ENCODE data around the gene GCN1. TPM values are rescaled to one million over a fixed set of nuclear protein-coding genes. Genes with fewer than 3 reads are reported as not detected.
A peak's percentile ranks its signal among the peaks of the same experiment; 100 is the strongest.

The GCN1 gene
- total and polyA plus RNA-seq, 10 of the 15 experiments (the other 5 are each of a cell fraction or from before 2014, with no cell fraction given), result 10.8 to 150 (median 58.3) TPM

- peaks cover 19% of the 10 kb centered on the region for H3K4me1 ChIP-seq (ENCODE audit: control insufficient read depth, insufficient read depth, low read length)
- H3K4me3 ChIP-seq, result no peak overlapping the region
- no peak overlapping the region for H3K9ac ChIP-seq (ENCODE audit: control insufficient read depth, insufficient read depth, low read length)
- H3K9me3 ChIP-seq (replicated peaks; ENCODE audit: control insufficient read depth, insufficient read depth, low read length), result no peaks in the 10 kb centered on the region
- no peaks in the 10 kb centered on the region for H4K20me1 ChIP-seq (ENCODE audit: control insufficient read depth, insufficient read depth)
- BruUV-seq (replicated peaks), result no TSS peak
- H3K79me2 ChIP-seq (ENCODE audit: control insufficient read depth, insufficient read depth, low read length), result no peaks in the 10 kb centered on the region
- CTCF ChIA-PET, result interaction anchor here (1.9 kb wide), 1 partner anchor 58 kb away, joined by 4 read pairs; no protein-coding TSS in a partner anchor
- SMC1A ChIA-PET (ENCODE audit: uncharacterized antibody, unreplicated experiment), result interaction anchor here (1.6 kb wide), 1 partner anchor 10 kb away, joined by 3 read pairs; no protein-coding TSS in a partner anchor
- POLR2A ChIA-PET, result interaction anchor here (5.0 kb wide), 1 partner anchor 52 kb away, joined by 43 read pairs; the partner anchor contains the start of gene RAB35
- TF ChIP-seq POLR2A (IDR thresholded peaks at IDR 0.05; ENCODE audit: low read depth, low read length) (0 out of 2 replicates have a peak, but pooled peaks have one; percentile 41), KAT2A (conservative IDR thresholded peaks at IDR 0.05; ENCODE audit: control insufficient read depth, low read depth, low read length) (no peak)
- peaks cover 22 to 31% of the 10 kb centered on the region in 2 experiments for H3K36me3 ChIP-seq (ENCODE audit: control insufficient read depth in 2 of 2, insufficient read depth in 2 of 2, low read length in 1 of 2)
- no peak overlapping the region for H3K4me2 ChIP-seq (ENCODE audit: control insufficient read depth, insufficient read depth)
- DNase-seq (ENCODE audit: low read depth, low spot score) (no peak), FAIRE-seq (no peak), ATAC-seq (no peak)
- in situ Hi-C loops (cut with MboI) (no loop called here), intact Hi-C loops (cut with micrococcal nuclease; ENCODE audit: unreplicated experiment) (loop anchor here (5.0 kb wide), 1 partner anchor 48 kb away; no protein-coding TSS in a partner anchor)
- no peak overlapping the region for H2AFZ ChIP-seq (ENCODE audit: control insufficient read depth, low read depth, low read length)
- no peak overlapping the region for H3K27ac ChIP-seq (ENCODE audit: control insufficient read depth, insufficient read depth)
- RAD21 ChIA-PET (ENCODE audit: unreplicated experiment), result no interaction called here
- 97% methylated on average over 2 of the region's 2 CpGs for WGBS (ENCODE audit: insufficient coverage, insufficient replicate concordance, low lambda C conversion rate, missing lambda C conversion rate)
- no peaks in the 10 kb centered on the region for H3K27me3 ChIP-seq (replicated peaks in 1 of 2; ENCODE audit: control insufficient read depth in 2 of 2, insufficient read depth in 2 of 2, low read length in 1 of 2)
These were observed 24.6 kb downstream of the GCN1 start for GRCh38 chr12:120169946-120170345.

DNA sequence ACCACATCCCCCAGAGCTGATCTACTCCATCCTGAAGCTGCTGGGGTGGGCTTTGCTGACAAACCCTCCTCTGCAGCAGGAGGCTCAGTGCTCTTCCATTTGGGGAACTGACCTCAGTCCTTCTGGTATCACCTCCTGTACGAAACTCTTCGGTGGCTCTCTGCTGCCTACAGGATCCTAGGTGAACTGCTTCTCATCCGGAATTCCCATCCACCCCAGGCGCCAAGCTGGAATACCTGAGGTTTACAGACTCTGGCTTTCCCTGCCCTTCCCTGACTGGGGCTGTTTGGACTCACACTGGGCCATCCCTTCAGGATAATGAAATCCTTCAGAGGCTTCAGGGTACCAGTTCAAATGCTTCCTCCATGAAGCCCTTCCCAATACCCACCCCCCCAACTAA lies 26.2 kb downstream of the GCN1 start:
- WGBS (ENCODE audit: insufficient coverage, insufficient replicate concordance, low lambda C conversion rate, missing lambda C conversion rate), result 96% methylated on average over 4 of the region's 4 CpGs
- intact Hi-C loops (cut with micrococcal nuclease; ENCODE audit: unreplicated experiment) (loop anchor here (5.0 kb wide), 1 partner anchor 46 kb away; no protein-coding TSS in a partner anchor), in situ Hi-C loops (cut with MboI) (no loop called here)
- ATAC-seq (no peak), DNase-seq (ENCODE audit: low read depth, low spot score) (no peak), FAIRE-seq (no peak)
- H3K9me3 ChIP-seq (replicated peaks; ENCODE audit: control insufficient read depth, insufficient read depth, low read length), result no peaks in the 10 kb centered on the region
- no peaks in the 10 kb centered on the region for H3K79me2 ChIP-seq (ENCODE audit: control insufficient read depth, insufficient read depth, low read length)
- H4K20me1 ChIP-seq (ENCODE audit: control insufficient read depth, insufficient read depth), result no peaks in the 10 kb centered on the region
- BruUV-seq (replicated peaks), result TSS peak; percentile 46
- POLR2A ChIA-PET, result interaction anchor here (1.0 to 5.0 kb wide), 7 partner anchors 34 to 60 kb away, joined by 3 to 43 read pairs (median 5); partner anchors contain the start of gene RAB35
- peaks cover 19% of the 10 kb centered on the region for H3K4me1 ChIP-seq (ENCODE audit: control insufficient read depth, insufficient read depth, low read length)
- no peak overlapping the region for H3K4me2 ChIP-seq (ENCODE audit: control insufficient read depth, insufficient read depth)
- no peak overlapping the region for H3K4me3 ChIP-seq
- no peaks in the 10 kb centered on the region for H3K27me3 ChIP-seq (replicated peaks in 1 of 2; ENCODE audit: control insufficient read depth in 2 of 2, insufficient read depth in 2 of 2, low read length in 1 of 2)
- RAD21 ChIA-PET (ENCODE audit: unreplicated experiment), result interaction anchor here (1.2 to 3.4 kb wide), 9 partner anchors 22 to 97 kb away, joined by 3 to 25 read pairs (median 8); partner anchors contain the start of genes PXN and RPLP0
- no peak overlapping the region for H3K9ac ChIP-seq (ENCODE audit: control insufficient read depth, insufficient read depth, low read length)
- CTCF ChIA-PET, result interaction anchor here (0.9 to 3.2 kb wide), 7 partner anchors 8 to 134 kb away, joined by 3 to 19 read pairs (median 5); partner anchors contain the start of genes RAB35, RPLP0 and SIRT4
- peak overlapping the region; percentile 76; the same call in 1 of the 2 replicates for H3K27ac ChIP-seq (ENCODE audit: control insufficient read depth, insufficient read depth)
- SMC1A ChIA-PET (ENCODE audit: uncharacterized antibody, unreplicated experiment), result interaction anchor here (0.6 to 4.2 kb wide), 13 partner anchors 9 to 155 kb away, joined by 3 to 32 read pairs (median 5); partner anchors contain the start of genes RAB35 and RPLP0
- peaks cover 21 to 28% of the 10 kb centered on the region in 2 experiments for H3K36me3 ChIP-seq (ENCODE audit: control insufficient read depth in 2 of 2, insufficient read depth in 2 of 2, low read length in 1 of 2)
- no peak overlapping the region for H2AFZ ChIP-seq (ENCODE audit: control insufficient read depth, low read depth, low read length)
- TF ChIP-seq POLR2A (IDR thresholded peaks at IDR 0.05; ENCODE audit: low read depth, low read length) (0 out of 2 replicates have a peak, but pooled peaks have one; percentile 16), TAF1 (IDR thresholded peaks at IDR 0.05; ENCODE audit: borderline replicate concordance, low read depth, low read length) (no peak)
